Measurements from ENCODE around the gene STAT6. TPM values are rescaled to one million over a fixed set of nuclear protein-coding genes. Genes with fewer than 3 reads are reported as not detected.
"Not testable (repeated sequence)": the region's sequence is repeated elsewhere in the genome, so short reads cannot be mapped to it uniquely, and the experiment has no call there.

STAT6 gene
- total RNA-seq, 1 experiment from 2014 or later: 52.3 TPM

GRCh38 chr12:57078519-57079404 is 32.4 kb downstream of the STAT6 start, which contains the start of gene NEMP1:
NEMP1 (minus strand) TSS chr12:57078791; CDS start chr12:57078745, 46 bp downstream.
- TF ChIP-seq SIN3A (IDR thresholded peaks at IDR 0.05; ENCODE audit: borderline replicate concordance, insufficient read depth, low read depth, low read length): peak; percentile 93
- TF ChIP-seq CTCF (IDR thresholded peaks at IDR 0.05): no peak
- TF ChIP-seq TCF7L2 (IDR thresholded peaks at IDR 0.05; ENCODE audit: low read depth, low read length): peak; percentile 61; the same call in 1 of the 2 replicates
- peak; percentile 80 for TF ChIP-seq POLR2AphosphoS5 (IDR thresholded peaks at IDR 0.05; ENCODE audit: low read depth, low read length)
- no peak for TF ChIP-seq REST (IDR thresholded peaks at IDR 0.05; ENCODE audit: insufficient read depth in 1 of 2, low read depth in 2 of 2, low read length in 1 of 2)

GRCh38 chr12:57073566-57074450 is 37.4 kb downstream of the STAT6 start:
- BruUV-seq (replicated peaks); in situ Hi-C loops (cut with HindIII; ENCODE audit: low pct_unique_long_range_greater_than_20kb, low sequenced_read_pairs): not testable (repeated sequence)

More at GRCh38 chr12:57078519-57079404, 32.4 kb downstream of the STAT6 start, which contains the start of gene NEMP1:
- in situ Hi-C loops (cut with HindIII; ENCODE audit: low pct_unique_long_range_greater_than_20kb, low sequenced_read_pairs) (no loop called here), intact Hi-C loops (cut with micrococcal nuclease; ENCODE audit: unreplicated experiment) (no loop called here)
- no peaks in the 10 kb centered on the region for H3K36me3 ChIP-seq (ENCODE audit: control insufficient read depth, insufficient read depth, low read length)
- CTCF ChIA-PET: interaction anchor here (0.6 to 2.4 kb wide), 5 partner anchors 9 to 442 kb away, joined by 4 to 12 read pairs (median 5); partner anchors contain the start of gene STAT6
- peak; percentile 100 for DNase-seq (ENCODE audit: low read depth, low spot score)
- POLR2A ChIA-PET: interaction anchor here (0.6 to 1.4 kb wide), 4 partner anchors 9 to 469 kb away, joined by 3 to 6 read pairs (median 3); partner anchors contain the start of gene STAT6
- H3K4me3 ChIP-seq (ENCODE audit: low read depth in 2 of 2, low read length in 2 of 2): peak within 1 kb of the TSS; percentile 63 to 67
- BruUV-seq (replicated peaks): no TSS peak
- H3K4me1 ChIP-seq (ENCODE audit: control insufficient read depth, insufficient read depth, low read length): no peaks in the 10 kb centered on the region
- H3K27ac ChIP-seq (ENCODE audit: low read length): peak within 1 kb of the TSS; percentile 90
- no peaks in the 10 kb centered on the region for H3K27me3 ChIP-seq (ENCODE audit: control insufficient read depth, insufficient read depth, low read length)
- no peaks in the 10 kb centered on the region for H3K9me3 ChIP-seq (ENCODE audit: control insufficient read depth, insufficient read depth, low read depth, low read length)
- peak; percentile 100 for ATAC-seq

More at GRCh38 chr12:57073566-57074450, 37.4 kb downstream of the STAT6 start:
- CTCF ChIA-PET: interaction anchor here (1.0 kb wide), 1 partner anchor 38 kb away, joined by 7 read pairs; no protein-coding TSS in a partner anchor
- H3K4me3 ChIP-seq (ENCODE audit: low read depth in 2 of 2, low read length in 2 of 2); ATAC-seq; H3K4me1 ChIP-seq (ENCODE audit: control insufficient read depth, insufficient read depth, low read length); H3K9me3 ChIP-seq (ENCODE audit: control insufficient read depth, insufficient read depth, low read depth, low read length); H3K27me3 ChIP-seq (ENCODE audit: control insufficient read depth, insufficient read depth, low read length); intact Hi-C loops (cut with micrococcal nuclease; ENCODE audit: unreplicated experiment); H3K27ac ChIP-seq (ENCODE audit: low read length); DNase-seq (ENCODE audit: low read depth, low spot score): not testable (repeated sequence)
- POLR2A ChIA-PET: interaction anchor here (0.6 to 0.7 kb wide), 2 partner anchors 310 to 337 kb away, joined by 3 to 5 read pairs; no protein-coding TSS in a partner anchor
- H3K36me3 ChIP-seq (ENCODE audit: control insufficient read depth, insufficient read depth, low read length): peaks cover 17% of the 10 kb centered on the region

All from Panc1 (cell line).